Ammon's horn (tissue), 1 donor: ENCODE measurements around the gene ERC1.

Source experiments
- DNase-seq: peaks from one replicate; pipeline ENCODE4 v3.0.0-alpha.2; 2016; ENCODE audit warnings: low spot score

ERC1 gene

GRCh38 chr12:1517007-1517406 is 526.0 kb downstream of the ERC1 start:
- DNase-seq: no peak

GRCh38 chr12:1517734-1518525 is 526.9 kb downstream of the ERC1 start:
- DNase-seq: no peak

- DNase-seq: no peak
Measured at GRCh38 chr12:1518591-1519516, 527.8 kb downstream of the ERC1 start.

- DNase-seq: no peak
Measured at GRCh38 chr12:1519642-1520041, 528.6 kb downstream of the ERC1 start.

GRCh38 chr12:1523046-1523445 is 532.0 kb downstream of the ERC1 start:
- no peak for DNase-seq

GRCh38 chr12:1523558-1524050 is 532.6 kb downstream of the ERC1 start:
- no peak for DNase-seq

- no peak for DNase-seq
Measured at GRCh38 chr12:1525858-1526257, 534.8 kb downstream of the ERC1 start.

GRCh38 chr12:1527789-1528188 is 536.8 kb downstream of the ERC1 start:
- DNase-seq: no peak

GRCh38 chr12:1528791-1529190 is 537.8 kb downstream of the ERC1 start:
- DNase-seq: no peak

GRCh38 chr12:1529228-1529861 is 538.3 kb downstream of the ERC1 start:
- no peak for DNase-seq

GRCh38 chr12:1529862-1530591 is 539.0 kb downstream of the ERC1 start:
- no peak for DNase-seq

- DNase-seq: no peak
Measured at GRCh38 chr12:1530592-1531152, 539.6 kb downstream of the ERC1 start.

- DNase-seq: no peak
Measured at GRCh38 chr12:1531153-1531653, 540.2 kb downstream of the ERC1 start.

- no peak for DNase-seq
Measured at GRCh38 chr12:1531654-1532374, 540.8 kb downstream of the ERC1 start.

GRCh38 chr12:1532375-1533165 is 541.5 kb downstream of the ERC1 start:
- no peak for DNase-seq

GRCh38 chr12:1533205-1533601 is 542.2 kb downstream of the ERC1 start:
- DNase-seq: no peak

GRCh38 chr12:1533602-1534304 is 542.7 kb downstream of the ERC1 start:
- DNase-seq: no peak

GRCh38 chr12:1534748-1535147 is 543.7 kb downstream of the ERC1 start:
- DNase-seq: no peak

GRCh38 chr12:1536817-1537216 is 545.8 kb downstream of the ERC1 start:
- DNase-seq: no peak
